ENCODE data around the gene UHRF2.

GRCh38 chr9:6414247-6414641, 1.2 kb downstream of the UHRF2 start:
- TF ChIP-seq CTCF (conservative IDR thresholded peaks at IDR 0.05; ENCODE audit: low read depth, low read length) (no peak), EZH2 (IDR thresholded peaks at IDR 0.05; ENCODE audit: low read length, unreplicated experiment) (no peak)
